SK-N-SH (cell line): ENCODE results near the gene SMARCA2.

Source experiments
- CHD2 ChIP-seq: fragments of 150-350 bp; IDR thresholded peaks from 2 replicates; pipeline ENCODE4 v1.6.1; 2018; ENCODE audit warnings: low read length; ENCODE audit not compliant: partially characterized antibody
- CTCF ChIP-seq: fragments of 200-600 bp; sonication (generic); IDR thresholded peaks from 2 replicates; pipeline ENCODE4 v1.6.1; 2017; ENCODE audit warnings: antibody characterized with exemption, mild to moderate bottlenecking, moderate library complexity
- EZH2phosphoT487 ChIP-seq: fragments of 200-600 bp; sonication (generic); IDR thresholded peaks from 2 replicates; pipeline ENCODE4 v1.6.1; 2017; ENCODE audit warnings: low read depth, mixed run types, mild to moderate bottlenecking, antibody characterized with exemption, moderate library complexity, borderline replicate concordance
- FOXM1 ChIP-seq: IDR thresholded peaks from 2 replicates; pipeline ENCODE4 v1.4.0; 2012; ENCODE audit warnings: low read depth, mild to moderate bottlenecking
- GABPA ChIP-seq: IDR thresholded peaks from 2 replicates; pipeline ENCODE4 v1.4.0; 2012; ENCODE audit warnings: low read depth, mild to moderate bottlenecking
- MEF2A ChIP-seq: IDR thresholded peaks from 2 replicates; pipeline ENCODE4 v1.4.0; 2012; ENCODE audit warnings: low read depth, borderline replicate concordance
- REST ChIP-seq: IDR thresholded peaks from 2 replicates; pipeline ENCODE4 v1.6.1; 2012; ENCODE audit warnings: mild to moderate bottlenecking, low read depth, low read length, moderate library complexity
- USF2 ChIP-seq: fragments of 150-350 bp; IDR thresholded peaks from 2 replicates; pipeline ENCODE4 v1.6.1; 2017; ENCODE audit warnings: antibody characterized with exemption, low read length, low read depth, borderline replicate concordance

GRCh38 chr9:1994180-1994579, 21.0 kb upstream of the SMARCA2 start:
- no peak for TF ChIP-seq MEF2A
- TF ChIP-seq USF2: no peak
- no peak for TF ChIP-seq CTCF
- TF ChIP-seq CHD2: no peak
- no peak for TF ChIP-seq FOXM1
- no peak for TF ChIP-seq REST
- TF ChIP-seq EZH2phosphoT487: no peak
- no peak for TF ChIP-seq GABPA
